ENCODE data around the gene CLCN7. TPM values are rescaled to one million over a fixed set of nuclear protein-coding genes. Genes with fewer than 3 reads are reported as not detected.

The CLCN7 gene
- total and polyA plus RNA-seq, 2 of the 13 experiments (the other 11 are each of a cell fraction or from before 2014, with no cell fraction given) = 24.6 to 25.1 TPM

DNA sequence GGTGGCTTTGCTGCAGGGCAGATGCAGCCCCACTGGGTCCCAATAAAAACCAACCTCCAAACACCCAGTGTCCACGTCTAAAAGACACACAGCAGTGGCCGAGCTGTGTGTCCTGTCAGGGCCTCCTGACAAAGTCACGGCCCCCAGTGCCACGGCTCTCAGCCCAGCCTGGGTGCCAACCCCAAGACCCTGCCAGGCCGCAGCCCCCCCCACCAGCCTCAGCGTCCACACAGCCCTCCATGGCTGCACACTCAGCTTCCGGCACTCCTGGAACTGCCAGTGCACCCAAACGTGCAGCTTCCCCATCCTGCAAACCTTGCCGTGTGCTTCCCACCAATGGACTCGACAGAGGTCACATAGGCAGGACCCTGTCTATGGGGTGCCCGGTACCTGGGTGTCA, 26.9 kb downstream of the CLCN7 start:
- CTCF ChIA-PET (ENCODE audit: low intra/inter-chr PET ratio, low total read pairs) = no interaction called here
- Histone ChIP-seq H3K9me3 (ENCODE audit: low read length) (no peaks in the 10 kb centered on the region), H3K9ac (ENCODE audit: insufficient read depth, low read depth, low read length) (no peak overlapping the region), H3K27me3 (ENCODE audit: control insufficient read depth in 1 of 2, insufficient read depth in 2 of 2, low read length in 2 of 2) (no peaks in the 10 kb centered on the region; a peak in 1 of 5 replicates), H3K4me3 (replicated peaks in 1 of 3; ENCODE audit: insufficient read depth in 1 of 3, low read depth in 2 of 3, low read length in 3 of 3) (no peak overlapping the region), H3K36me3 (replicated peaks in 1 of 2; ENCODE audit: control insufficient read depth in 1 of 2, insufficient read depth in 2 of 2, low read length in 2 of 2) (peaks cover 4% of the 10 kb centered on the region in 2 experiments; a peak in 2 of 5 replicates), H3K4me1 (ENCODE audit: insufficient read depth, low read length) (no peaks in the 10 kb centered on the region), H3K79me2 (ENCODE audit: insufficient read depth, low read length) (no peaks in the 10 kb centered on the region), H3K27ac (ENCODE audit: extremely low read length, insufficient read depth, low read length) (no peak overlapping the region), H2AFZ (ENCODE audit: low read length) (no peak overlapping the region), H4K20me1 (ENCODE audit: insufficient read depth, low read length) (no peaks in the 10 kb centered on the region), H3K4me2 (ENCODE audit: low read depth, low read length) (no peak overlapping the region)
- TF ChIP-seq, protein P1, sequence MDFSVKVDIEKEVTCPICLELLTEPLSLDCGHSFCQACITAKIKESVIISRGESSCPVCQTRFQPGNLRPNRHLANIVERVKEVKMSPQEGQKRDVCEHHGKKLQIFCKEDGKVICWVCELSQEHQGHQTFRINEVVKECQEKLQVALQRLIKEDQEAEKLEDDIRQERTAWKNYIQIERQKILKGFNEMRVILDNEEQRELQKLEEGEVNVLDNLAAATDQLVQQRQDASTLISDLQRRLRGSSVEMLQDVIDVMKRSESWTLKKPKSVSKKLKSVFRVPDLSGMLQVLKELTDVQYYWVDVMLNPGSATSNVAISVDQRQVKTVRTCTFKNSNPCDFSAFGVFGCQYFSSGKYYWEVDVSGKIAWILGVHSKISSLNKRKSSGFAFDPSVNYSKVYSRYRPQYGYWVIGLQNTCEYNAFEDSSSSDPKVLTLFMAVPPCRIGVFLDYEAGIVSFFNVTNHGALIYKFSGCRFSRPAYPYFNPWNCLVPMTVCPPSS (IDR thresholded peaks at IDR 0.05) = no peak
- TF ChIP-seq HNF4A (CRISPR knock-in tag; IDR thresholded peaks at IDR 0.05) (no peak), AGO2 (optimal IDR thresholded peaks at IDR 0.05; ENCODE audit: low read depth, low read length) (peak; percentile 8), BRCA1 (CRISPR knock-in tag; IDR thresholded peaks at IDR 0.05) (no peak), ATF5 (CRISPR knock-in tag; IDR thresholded peaks at IDR 0.05; ENCODE audit: low read depth) (no peak)
- POLR2A ChIA-PET = no interaction called here
- WGBS (ENCODE audit: low lambda C conversion rate) = 94% methylated on average over 6 of the region's 11 CpGs
- FAIRE-seq (no peak), ATAC-seq (no peak), DNase-seq (ENCODE audit: low spot score) (no peak)
- intact Hi-C loops (cut with micrococcal nuclease; ENCODE audit: unreplicated experiment) = no loop called here
- in situ Hi-C loops (cut with HindIII; ENCODE audit: extremely low pct_ligation_motif_present, low pct_unique_long_range_greater_than_20kb) = no loop called here
- BruUV-seq (replicated peaks) = no TSS peak

GRCh38 chr16:1446296-1447080, 28.3 kb downstream of the CLCN7 start:
- no peak for DNase-seq (ENCODE audit: low spot score)
- no TSS peak for BruUV-seq (replicated peaks)
- Histone ChIP-seq H3K27ac (ENCODE audit: extremely low read length, insufficient read depth, low read length) (no peak overlapping the region), H3K36me3 (replicated peaks in 1 of 2; ENCODE audit: control insufficient read depth in 1 of 2, insufficient read depth in 2 of 2, low read length in 2 of 2) (peaks cover 2 to 4% of the 10 kb centered on the region in 2 experiments; a peak in 2 of 5 replicates), H3K4me3 (replicated peaks in 1 of 3; ENCODE audit: insufficient read depth in 1 of 3, low read depth in 2 of 3, low read length in 3 of 3) (no peak overlapping the region), H3K9me3 (ENCODE audit: low read length) (no peaks in the 10 kb centered on the region), H3K9ac (ENCODE audit: insufficient read depth, low read depth, low read length) (no peak overlapping the region), H3K79me2 (ENCODE audit: insufficient read depth, low read length) (no peaks in the 10 kb centered on the region), H3K27me3 (ENCODE audit: control insufficient read depth in 1 of 2, insufficient read depth in 2 of 2, low read length in 2 of 2) (peaks cover 0 to 1% of the 10 kb centered on the region in 2 experiments; a peak in 3 of 5 replicates), H4K20me1 (ENCODE audit: insufficient read depth, low read length) (no peaks in the 10 kb centered on the region), H3K4me1 (ENCODE audit: insufficient read depth, low read length) (peaks cover 7% of the 10 kb centered on the region), H2AFZ (ENCODE audit: low read length) (no peak overlapping the region), H3K4me2 (ENCODE audit: low read depth, low read length) (no peak overlapping the region)
- no peak for FAIRE-seq
- peak; percentile 13 for TF ChIP-seq AGO2 (optimal IDR thresholded peaks at IDR 0.05; ENCODE audit: low read depth, low read length)
- no peak for TF ChIP-seq HNRNPH1 (optimal IDR thresholded peaks at IDR 0.05; ENCODE audit: low read depth, low read length)
- over 99% methylated on average over 15 of the region's 41 CpGs for WGBS (ENCODE audit: low lambda C conversion rate)
- in situ Hi-C loops (cut with HindIII; ENCODE audit: extremely low pct_ligation_motif_present, low pct_unique_long_range_greater_than_20kb) = no loop called here
- no peak for ATAC-seq
- CTCF ChIA-PET (ENCODE audit: low intra/inter-chr PET ratio, low total read pairs) = no interaction called here
- POLR2A ChIA-PET = no interaction called here
- intact Hi-C loops (cut with micrococcal nuclease; ENCODE audit: unreplicated experiment) = no loop called here
